ENCODE results near the gene ZNF106. TPM values are rescaled to one million over a fixed set of nuclear protein-coding genes. Genes with fewer than 3 reads are reported as not detected.

The ZNF106 gene
- total and polyA plus RNA-seq, 2 of the 4 experiments (the other 2 are of a cell fraction), result 19.2 to 87.5 TPM

GRCh38 chr15:42364529-42364928 lies 126.4 kb downstream of the ZNF106 start:
- H3K9me3 ChIP-seq (ENCODE audit: control insufficient read depth, insufficient read depth, low read length), result no peaks in the 10 kb centered on the region
- no peak overlapping the region for H2BK20ac ChIP-seq (ENCODE audit: low read depth, low read length)
- dilution Hi-C loops (cut with HindIII; ENCODE audit: low sequenced_read_pairs, unreplicated experiment) (no loop called here), in situ Hi-C loops (cut with MboI; ENCODE audit: low sequenced_read_pairs) (no loop called here), intact Hi-C loops (cut with micrococcal nuclease) (no loop called here)
- TF ChIP-seq NFE2L2 (IDR thresholded peaks at IDR 0.05; ENCODE audit: low read depth, low read length) (no peak), CEBPB (IDR thresholded peaks at IDR 0.05; ENCODE audit: low read depth, low read length) (no peak)
- H2AK5ac ChIP-seq (ENCODE audit: low read depth, low read length), result no peak overlapping the region
- H3K56ac ChIP-seq (ENCODE audit: extremely low read depth, insufficient read depth, low read length), result no peak overlapping the region
- no peak overlapping the region for H3K4ac ChIP-seq (ENCODE audit: low read depth, low read length)
- H3K27ac ChIP-seq (ENCODE audit: insufficient read depth, low read length), result no peak overlapping the region
- WGBS, 2 experiments (ENCODE audit: extremely low coverage in 2 of 2, insufficient read length in 1 of 2), result no CpG with 5 or more reads among the region's 1 CpG
- no peaks in the 10 kb centered on the region for H3K9me1 ChIP-seq (ENCODE audit: insufficient read depth, low read length)
- H3K79me1 ChIP-seq (ENCODE audit: low read depth in 1 of 2, low read length in 2 of 2), result no peaks in the 10 kb centered on the region
- no peak overlapping the region for H2AFZ ChIP-seq (replicated peaks; ENCODE audit: low read length, poor library complexity)
- DNase-seq, result no peak
- no peak overlapping the region for H3K18ac ChIP-seq (ENCODE audit: low read depth, low read length)
- no peaks in the 10 kb centered on the region for H3K4me1 ChIP-seq (ENCODE audit: control insufficient read depth, insufficient read depth, low read length)
- no peaks in the 10 kb centered on the region for H4K20me1 ChIP-seq (ENCODE audit: insufficient read depth, low read length)
- no peaks in the 10 kb centered on the region for H3K27me3 ChIP-seq (ENCODE audit: control insufficient read depth, insufficient read depth, low read length)
- no peak overlapping the region for H2BK120ac ChIP-seq (ENCODE audit: low read depth, low read length)
- H2BK15ac ChIP-seq (ENCODE audit: low read depth, low read length), result no peak overlapping the region
- H4K91ac ChIP-seq (ENCODE audit: insufficient read depth, low read depth, low read length), result no peak overlapping the region
- no peak overlapping the region for H2AK9ac ChIP-seq (replicated peaks; ENCODE audit: low read depth, low read length, poor library complexity)
- no peak overlapping the region for H3K14ac ChIP-seq (replicated peaks; ENCODE audit: low read depth, low read length)
- H4K5ac ChIP-seq (ENCODE audit: low read depth, low read length), result no peak overlapping the region
- no peak overlapping the region for H2BK5ac ChIP-seq (ENCODE audit: low read depth, low read length, poor library complexity, severe bottlenecking)
- no peak overlapping the region for H3K9ac ChIP-seq (ENCODE audit: low read depth, low read length)
- BruUV-seq (replicated peaks), result no TSS peak
- no peak overlapping the region for H3K4me3 ChIP-seq (ENCODE audit: insufficient read depth, low read depth, low read length)
- H3K36me3 ChIP-seq (ENCODE audit: control insufficient read depth, insufficient read depth, low read length), result no peaks in the 10 kb centered on the region
- no peak for ATAC-seq (ENCODE audit: low read depth)
- H4K8ac ChIP-seq (ENCODE audit: low read depth in 2 of 2, low read length in 2 of 2), result no peak overlapping the region
- H3K23ac ChIP-seq (ENCODE audit: low read depth, low read length), result no peak overlapping the region
- CTCF ChIA-PET, result no interaction called here
- POLR2A ChIA-PET (ENCODE audit: unreplicated experiment), result no interaction called here
- no peak overlapping the region for H3K4me2 ChIP-seq (ENCODE audit: low read depth, low read length)
